Right cardiac atrium (tissue), 5 donors: ENCODE results near the gene NDUFA13. TPM values are rescaled to one million over a fixed set of nuclear protein-coding genes. Genes with fewer than 3 reads are reported as not detected.

Experiments used
- ATAC-seq, 2 donors: fragments of 200-7000 bp; cut with Tn5 transposase; one replicate each; pipeline versions ENCODE4 v1.8.0 to v1.9.1; 2020; ENCODE audit warnings: moderate library complexity in 2 of 2, mild to moderate bottlenecking in 1 of 2
- DNase-seq, 3 donors: peaks; one replicate each; pipeline ENCODE4 v3.0.0-alpha.2; 2020
- H3K27ac ChIP-seq: one replicate; pipeline ENCODE4 v1.5.1; 2013; ENCODE audit warnings: mild to moderate bottlenecking, low read length, control low read depth, moderate library complexity
- H3K27me3 ChIP-seq: one replicate; pipeline ENCODE4 v1.6.1; 2013; ENCODE audit not compliant: control insufficient read depth, insufficient read depth
- H3K4me1 ChIP-seq: one replicate; pipeline ENCODE4 v1.6.1; 2013; ENCODE audit warnings: low read length; ENCODE audit not compliant: control insufficient read depth, insufficient read depth
- H3K4me3 ChIP-seq: one replicate; pipeline ENCODE4 v1.5.1; 2013; ENCODE audit warnings: low read length, control low read depth
- H3K9me3 ChIP-seq: one replicate; pipeline ENCODE4 v1.6.1; 2013; ENCODE audit warnings: low read length; ENCODE audit not compliant: control insufficient read depth
- WGBS: extraction: QIAGEN DNeasy Blood & Tissue Kit; methylation state at CpG from one replicate; pipeline ENCODE4 v1.1.7; 2013; 5-methylcytosine and 5-hydroxymethylcytosine counted together
- intact Hi-C, 4 donors: fragments of 100-400 bp; cut with DNase I; formaldehyde crosslinking; loops; one replicate each; pipeline versions ENCODE4 v1.11.0 to v1.14.0; 2022 to 2023
- polyA plus RNA-seq: library from polyadenylated mRNA; stranded (reverse); fragments of 200-250 nt; gene quantifications from one replicate; pipeline ENCODE4 v1.2.3, GENCODE V29; 2013
- total RNA-seq, 4 donors: library from RNA; stranded (reverse); fragmentation: NEBNext Ultra II Directional; extraction: Animal tissue kit (Norgen Biotek cat#: 25700); gene quantifications; one replicate each; pipeline ENCODE4 v1.2.1, GENCODE V29; 2021
- donor health status: healthy with polysubstance abuse.
- donor health status: DM: no; HTN: yes; CAD: no.
- donor health status: DM: no; HTN: no; CAD: no.
- donor health status: DM: no; HTN: yes; CAD: no; lungs with severe emphysema.
- donor health status: DM: yes; HTN: yes; CAD: no.

The NDUFA13 gene
- total and polyA plus RNA-seq, 5 donors: 785 to 1,226 (median 864) TPM

GRCh38 chr19:19501798-19502197 is 14.2 kb upstream of the NDUFA13 start:
- Histone ChIP-seq H3K27ac (no peak overlapping the region), H3K9me3 (no peaks in the 10 kb centered on the region), H3K4me1 (no peaks in the 10 kb centered on the region), H3K4me3 (no peak overlapping the region), H3K27me3 (no peaks in the 10 kb centered on the region)
- WGBS: 92% methylated on average over 26 of the region's 26 CpGs
- intact Hi-C loops: no loop called here
- ATAC-seq (no peak), DNase-seq (peak in 1 of 3 donors; percentile 30)

- 95% methylated on average over 19 of the region's 19 CpGs for WGBS
- DNase-seq (peak in 2 of 3 donors; percentile 26 to 55), ATAC-seq (no peak)
- H3K4me3 ChIP-seq: no peak overlapping the region
- no peak overlapping the region for H3K27ac ChIP-seq
- no peaks in the 10 kb centered on the region for H3K27me3 ChIP-seq
- intact Hi-C loops: no loop called here
- H3K9me3 ChIP-seq: no peaks in the 10 kb centered on the region
- H3K4me1 ChIP-seq: no peaks in the 10 kb centered on the region
Observed at GRCh38 chr19:19502281-19502680, 13.7 kb upstream of the NDUFA13 start.

GRCh38 chr19:19502808-19503602 is 13.0 kb upstream of the NDUFA13 start:
- 89% methylated on average over 18 of the region's 18 CpGs for WGBS
- H3K4me1 ChIP-seq: no peaks in the 10 kb centered on the region
- H3K27ac ChIP-seq: no peak overlapping the region
- intact Hi-C loops: no loop called here
- ATAC-seq (no peak), DNase-seq (peak in 1 of 3 donors; percentile 25)
- no peaks in the 10 kb centered on the region for H3K9me3 ChIP-seq
- H3K4me3 ChIP-seq: no peak overlapping the region
- no peaks in the 10 kb centered on the region for H3K27me3 ChIP-seq

- intact Hi-C loops: no loop called here
- no peak for ATAC-seq
- WGBS: 92% methylated on average over 23 of the region's 23 CpGs
Observed at GRCh38 chr19:19504754-19505668, 11.0 kb upstream of the NDUFA13 start.

DNA sequence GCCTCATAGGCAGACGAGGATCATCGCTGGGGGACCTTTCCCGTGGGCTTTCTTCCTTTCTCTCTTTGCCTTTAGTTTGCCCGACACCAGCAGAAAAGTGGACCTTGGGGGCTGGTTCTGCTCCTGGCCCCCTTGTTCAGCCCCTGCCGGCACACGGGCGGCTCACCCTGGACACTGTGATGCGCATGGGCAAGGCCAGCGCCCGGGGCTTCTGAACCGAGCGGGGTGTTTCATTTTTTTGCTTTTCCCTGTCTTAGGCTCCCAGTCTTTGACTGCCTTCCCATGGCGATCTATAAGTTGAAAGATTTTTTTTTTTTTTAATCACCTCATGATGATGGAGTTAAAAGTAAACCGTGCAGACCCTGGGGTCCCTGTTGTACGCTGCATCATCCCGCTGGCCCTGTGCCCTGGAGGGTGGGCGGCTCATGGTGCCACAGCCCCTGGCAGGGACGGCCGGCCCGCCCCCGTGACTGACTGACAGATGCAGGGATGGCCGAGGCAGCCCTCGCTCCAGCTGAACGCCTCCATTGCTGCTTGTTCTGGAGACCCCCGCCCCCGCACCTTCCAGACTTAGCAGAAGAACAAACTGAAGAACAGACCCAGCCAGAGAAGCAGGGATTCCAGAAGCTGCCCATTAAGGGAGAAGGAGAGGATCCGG is 10.2 kb upstream of the NDUFA13 start:
- Histone ChIP-seq H3K4me3 (no peak overlapping the region), H3K27me3 (no peaks in the 10 kb centered on the region), H3K4me1 (no peaks in the 10 kb centered on the region), H3K9me3 (no peaks in the 10 kb centered on the region), H3K27ac (no peak overlapping the region)
- DNase-seq: peak in 2 of 3 donors; percentile 61 to 62
- ATAC-seq: no peak
- WGBS: 88% methylated on average over 27 of the region's 27 CpGs
- intact Hi-C loops: no loop called here

More at GRCh38 chr19:19504754-19505668, 11.0 kb upstream of the NDUFA13 start:
- peak in 1 of 3 donors; percentile 27 for DNase-seq
- Histone ChIP-seq H3K4me1 (no peaks in the 10 kb centered on the region), H3K27me3 (no peaks in the 10 kb centered on the region), H3K4me3 (no peak overlapping the region), H3K9me3 (no peaks in the 10 kb centered on the region), H3K27ac (no peak overlapping the region)

GRCh38 chr19:19506592-19506991 is 9.4 kb upstream of the NDUFA13 start:
- WGBS: 87% methylated on average over 12 of the region's 12 CpGs
- no peaks in the 10 kb centered on the region for H3K9me3 ChIP-seq
- ATAC-seq: no peak
- no peaks in the 10 kb centered on the region for H3K4me1 ChIP-seq
- H3K4me3 ChIP-seq: no peak overlapping the region
- intact Hi-C loops: no loop called here
- DNase-seq: peak in 1 of 3 donors; percentile 57
- H3K27ac ChIP-seq: no peak overlapping the region
- H3K27me3 ChIP-seq: no peaks in the 10 kb centered on the region

- intact Hi-C loops: no loop called here
- Histone ChIP-seq H3K4me3 (no peak overlapping the region), H3K9me3 (no peaks in the 10 kb centered on the region), H3K27ac (no peak overlapping the region), H3K27me3 (no peaks in the 10 kb centered on the region), H3K4me1 (no peaks in the 10 kb centered on the region)
- DNase-seq: peak in 1 of 3 donors; percentile 22
- no peak for ATAC-seq
- WGBS: 80% methylated on average over 8 of the region's 8 CpGs
Observed at GRCh38 chr19:19507354-19507753, 8.7 kb upstream of the NDUFA13 start.

- no peaks in the 10 kb centered on the region for H3K9me3 ChIP-seq
- ATAC-seq: peak in 1 of 2 donors; percentile 4
Observed at GRCh38 chr19:19508217-19508616, 7.8 kb upstream of the NDUFA13 start.

DNA sequence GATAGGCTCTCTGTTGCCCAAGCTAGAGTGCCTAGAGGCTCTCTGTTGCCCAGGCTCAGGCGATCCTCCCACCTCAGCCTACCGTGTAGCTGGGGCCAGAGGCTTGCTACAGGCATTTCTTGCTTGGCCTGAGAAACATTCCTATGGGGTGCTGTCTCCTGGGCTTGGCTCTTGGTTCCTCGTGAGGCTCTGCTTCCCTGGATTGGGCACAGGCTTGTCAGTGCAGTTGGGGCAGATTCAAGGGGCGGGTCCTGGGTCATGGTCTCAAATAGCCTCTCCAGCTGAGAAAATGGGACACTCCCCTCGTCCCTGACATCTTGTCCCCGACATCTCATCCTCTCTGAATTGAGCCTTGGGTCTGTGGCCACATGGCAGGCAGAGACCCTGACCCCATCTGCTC is 5.6 kb upstream of the NDUFA13 start:
- intact Hi-C loops: no loop called here
- no peak for ATAC-seq

More at GRCh38 chr19:19508217-19508616, 7.8 kb upstream of the NDUFA13 start:
- no peak overlapping the region for H3K4me3 ChIP-seq
- intact Hi-C loops: no loop called here
- peak in 1 of 3 donors; percentile 14 for DNase-seq
- H3K27ac ChIP-seq: no peak overlapping the region
- no peaks in the 10 kb centered on the region for H3K27me3 ChIP-seq
- WGBS: 79% methylated on average over 11 of the region's 11 CpGs
- H3K4me1 ChIP-seq: no peaks in the 10 kb centered on the region

GRCh38 chr19:19513682-19514081 is 2.3 kb upstream of the NDUFA13 start:
- peaks cover 1% of the 10 kb centered on the region for H3K4me1 ChIP-seq
- ATAC-seq (no peak), DNase-seq (peak in 1 of 3 donors; percentile 63)
- H3K27ac ChIP-seq: no peak overlapping the region
- H3K9me3 ChIP-seq: no peaks in the 10 kb centered on the region
- intact Hi-C loops: no loop called here
- WGBS: 78% methylated on average over 17 of the region's 17 CpGs
- H3K4me3 ChIP-seq: no peak overlapping the region
- no peaks in the 10 kb centered on the region for H3K27me3 ChIP-seq

More for the DNA sequence above, 5.6 kb upstream of the NDUFA13 start:
- H3K27ac ChIP-seq: no peak overlapping the region
- H3K27me3 ChIP-seq: no peaks in the 10 kb centered on the region
- 33% methylated on average over 6 of the region's 6 CpGs for WGBS
- H3K4me3 ChIP-seq: no peak overlapping the region
- peak in 1 of 3 donors; percentile 20 for DNase-seq
- no peaks in the 10 kb centered on the region for H3K9me3 ChIP-seq
- no peaks in the 10 kb centered on the region for H3K4me1 ChIP-seq
